Mucosa of stomach (tissue), 1 donor: ENCODE results near the gene MAMSTR.
"Not testable (repeated sequence)": the region's sequence is repeated elsewhere in the genome, so short reads cannot be mapped to it uniquely, and the experiment has no call there.

Experiments
- H3K27me3 ChIP-seq: one replicate; pipeline ENCODE4 v1.7.0; 2013; ENCODE audit warnings: mild to moderate bottlenecking, low read length; ENCODE audit not compliant: control insufficient read depth, insufficient read depth
- H3K36me3 ChIP-seq: one replicate; pipeline ENCODE4 v1.7.0; 2013; ENCODE audit warnings: low read length; ENCODE audit not compliant: control insufficient read depth, insufficient read depth
- H3K4me1 ChIP-seq: one replicate; pipeline ENCODE4 v1.7.0; 2013; ENCODE audit warnings: mild to moderate bottlenecking, low read length; ENCODE audit not compliant: control insufficient read depth, insufficient read depth
- H3K4me3 ChIP-seq: one replicate; pipeline ENCODE4 v1.7.0; 2013; ENCODE audit warnings: low read length
- H3K9ac ChIP-seq: one replicate; pipeline ENCODE4 v1.7.0; 2013; ENCODE audit warnings: mild to moderate bottlenecking, low read length, moderate library complexity
- H3K9me3 ChIP-seq: one replicate; pipeline ENCODE4 v1.7.0; 2013; ENCODE audit warnings: mild to moderate bottlenecking, low read length, moderate library complexity; ENCODE audit not compliant: control insufficient read depth
- donor health status: Pancreatic carcinoma.

MAMSTR gene

DNA sequence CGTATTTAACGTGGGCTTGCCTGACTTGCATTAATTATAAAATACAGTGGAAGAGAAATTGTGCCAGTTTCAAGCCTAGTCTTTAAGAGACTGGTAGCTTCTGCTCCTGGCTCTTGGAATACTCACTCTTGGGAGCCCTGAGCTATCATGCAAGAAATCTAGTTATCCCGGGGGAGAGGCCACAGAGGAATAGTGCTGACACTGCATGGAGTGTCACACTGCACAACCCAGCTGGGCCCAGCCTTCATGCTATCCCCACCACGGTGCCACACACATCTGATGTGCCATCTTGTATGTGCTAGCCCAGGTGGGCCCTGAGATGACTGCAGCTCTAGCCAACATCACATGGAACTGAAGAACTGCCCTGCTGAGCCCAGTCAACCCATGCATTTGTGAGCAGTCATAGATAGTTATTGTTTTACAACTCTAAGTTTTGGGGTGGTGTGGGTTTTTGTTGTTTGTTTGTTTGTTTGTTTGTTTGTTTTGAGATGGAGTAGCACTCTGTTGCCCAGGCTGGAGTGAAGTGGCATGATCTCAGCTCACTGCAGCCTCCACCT lies 8.3 kb downstream of the MAMSTR start:
- Histone ChIP-seq H3K9ac (no peak overlapping the region), H3K4me3 (no peak overlapping the region), H3K4me1 (peaks cover 31% of the 10 kb centered on the region), H3K36me3 (no peaks in the 10 kb centered on the region), H3K27me3 (no peaks in the 10 kb centered on the region), H3K9me3 (no peaks in the 10 kb centered on the region)

DNA sequence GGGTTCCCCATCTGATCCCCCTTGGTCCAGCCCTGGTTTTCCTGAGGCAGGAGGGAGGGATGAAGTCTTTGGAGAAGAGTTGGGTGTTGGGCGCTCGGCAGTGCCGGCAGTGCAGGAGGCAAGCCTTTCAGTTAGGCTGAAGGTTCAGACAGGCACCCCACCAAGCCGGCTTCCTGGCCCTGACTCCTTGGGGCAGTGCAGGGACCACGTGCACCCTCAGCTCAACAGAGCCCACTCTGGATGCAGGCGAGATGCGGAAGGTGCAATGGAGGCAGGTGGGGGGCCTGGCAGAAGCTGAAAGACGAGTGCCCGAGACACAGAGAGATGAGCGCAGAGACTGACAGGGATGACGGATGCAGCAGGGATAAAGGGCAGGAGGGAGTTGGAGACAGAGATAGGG lies 11.1 kb downstream of the MAMSTR start:
- Histone ChIP-seq H3K4me3 (no peak overlapping the region), H3K4me1 (peaks cover 7% of the 10 kb centered on the region), H3K9ac (no peak overlapping the region), H3K36me3 (peaks cover 5% of the 10 kb centered on the region), H3K9me3 (no peaks in the 10 kb centered on the region), H3K27me3 (no peaks in the 10 kb centered on the region)

DNA sequence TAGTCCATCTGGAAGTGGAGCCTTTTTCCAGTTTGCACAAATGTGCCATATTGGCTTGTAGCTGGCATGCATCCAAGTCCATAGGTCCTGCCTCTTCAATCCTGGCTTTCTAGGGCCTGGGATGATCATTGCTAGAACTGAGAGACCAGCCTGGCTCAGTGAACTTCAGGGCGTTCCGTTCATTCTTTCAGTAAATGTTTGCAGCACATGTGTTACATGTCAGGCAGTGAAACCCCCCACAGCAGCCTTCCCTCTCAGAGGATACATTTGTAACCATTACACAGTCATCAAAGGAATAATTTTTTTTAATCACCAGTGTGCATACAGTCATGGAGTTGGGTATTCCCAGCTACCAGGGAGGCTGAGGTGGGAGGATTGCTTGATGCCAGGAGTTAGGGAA lies 14.1 kb downstream of the MAMSTR start:
- Histone ChIP-seq H3K4me3 (no peak overlapping the region), H3K9ac (no peak overlapping the region), H3K4me1 (no peaks in the 10 kb centered on the region), H3K27me3 (no peaks in the 10 kb centered on the region), H3K36me3 (peaks cover 6% of the 10 kb centered on the region), H3K9me3 (no peaks in the 10 kb centered on the region)

DNA sequence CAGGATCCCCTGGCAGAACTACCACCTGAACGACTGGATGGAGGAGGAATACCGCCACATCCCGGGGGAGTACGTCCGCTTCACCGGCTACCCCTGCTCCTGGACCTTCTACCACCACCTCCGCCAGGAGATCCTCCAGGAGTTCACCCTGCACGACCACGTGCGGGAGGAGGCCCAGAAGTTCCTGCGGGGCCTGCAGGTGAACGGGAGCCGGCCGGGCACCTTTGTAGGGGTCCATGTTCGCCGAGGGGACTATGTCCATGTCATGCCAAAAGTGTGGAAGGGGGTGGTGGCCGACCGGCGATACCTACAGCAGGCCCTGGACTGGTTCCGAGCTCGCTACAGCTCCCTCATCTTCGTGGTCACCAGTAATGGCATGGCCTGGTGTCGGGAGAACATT lies 16.2 kb downstream of the MAMSTR start:
- H3K4me1 ChIP-seq = peaks cover 4% of the 10 kb centered on the region
- H3K36me3 ChIP-seq = peaks cover 6% of the 10 kb centered on the region

DNA sequence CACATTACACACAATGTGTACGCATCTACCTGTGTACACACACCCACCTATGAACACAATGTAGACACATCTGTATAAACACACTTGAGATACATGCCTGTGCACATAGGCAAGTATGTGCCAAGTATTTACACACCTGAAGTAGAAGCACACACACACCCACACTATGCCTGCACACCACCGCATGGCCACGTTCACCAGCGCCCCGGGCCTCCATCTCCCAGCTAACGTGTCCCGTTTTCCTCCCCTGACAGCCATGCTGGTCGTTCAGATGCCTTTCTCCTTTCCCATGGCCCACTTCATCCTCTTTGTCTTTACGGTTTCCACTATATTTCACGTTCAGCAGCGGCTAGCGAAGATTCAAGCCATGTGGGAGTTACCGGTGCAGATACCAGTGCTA lies 16.8 kb downstream of the MAMSTR start:
- Histone ChIP-seq H3K4me1 (peaks cover 7% of the 10 kb centered on the region), H3K9ac (no peak overlapping the region), H3K9me3 (no peaks in the 10 kb centered on the region), H3K4me3 (no peak overlapping the region), H3K27me3 (no peaks in the 10 kb centered on the region), H3K36me3 (peaks cover 6% of the 10 kb centered on the region)

More for the DNA sequence above, 16.2 kb downstream of the MAMSTR start:
- H3K27me3 ChIP-seq = no peaks in the 10 kb centered on the region
- H3K4me3 ChIP-seq = no peak overlapping the region
- H3K9ac ChIP-seq = no peak overlapping the region
- H3K9me3 ChIP-seq = no peaks in the 10 kb centered on the region

DNA sequence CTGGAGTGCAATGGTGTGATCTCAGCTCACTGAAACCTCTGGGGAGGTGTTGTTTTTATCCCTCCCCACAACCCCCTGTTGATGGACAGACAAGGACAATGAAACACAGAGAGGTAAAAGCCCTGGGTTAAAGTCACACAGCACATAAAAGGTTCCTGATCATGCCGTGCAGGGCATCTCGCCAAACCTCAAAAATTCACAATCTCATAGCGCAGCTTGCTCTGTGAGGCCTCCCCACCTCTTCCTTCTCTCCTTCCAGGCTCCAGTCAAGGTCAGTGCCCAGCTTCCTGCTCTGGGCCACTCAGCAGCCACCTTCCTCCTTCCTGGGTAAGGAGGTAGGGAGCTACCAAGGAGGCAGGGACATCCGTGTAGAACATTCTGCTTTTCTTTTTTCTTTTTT lies 21.5 kb downstream of the MAMSTR start:
- H3K36me3 ChIP-seq = no peaks in the 10 kb centered on the region
- no peak overlapping the region for H3K4me3 ChIP-seq
- H3K4me1 ChIP-seq = peaks cover 13% of the 10 kb centered on the region
- H3K27me3 ChIP-seq = no peaks in the 10 kb centered on the region
- no peaks in the 10 kb centered on the region for H3K9me3 ChIP-seq
- H3K9ac ChIP-seq = peak overlapping the region; percentile 100

DNA sequence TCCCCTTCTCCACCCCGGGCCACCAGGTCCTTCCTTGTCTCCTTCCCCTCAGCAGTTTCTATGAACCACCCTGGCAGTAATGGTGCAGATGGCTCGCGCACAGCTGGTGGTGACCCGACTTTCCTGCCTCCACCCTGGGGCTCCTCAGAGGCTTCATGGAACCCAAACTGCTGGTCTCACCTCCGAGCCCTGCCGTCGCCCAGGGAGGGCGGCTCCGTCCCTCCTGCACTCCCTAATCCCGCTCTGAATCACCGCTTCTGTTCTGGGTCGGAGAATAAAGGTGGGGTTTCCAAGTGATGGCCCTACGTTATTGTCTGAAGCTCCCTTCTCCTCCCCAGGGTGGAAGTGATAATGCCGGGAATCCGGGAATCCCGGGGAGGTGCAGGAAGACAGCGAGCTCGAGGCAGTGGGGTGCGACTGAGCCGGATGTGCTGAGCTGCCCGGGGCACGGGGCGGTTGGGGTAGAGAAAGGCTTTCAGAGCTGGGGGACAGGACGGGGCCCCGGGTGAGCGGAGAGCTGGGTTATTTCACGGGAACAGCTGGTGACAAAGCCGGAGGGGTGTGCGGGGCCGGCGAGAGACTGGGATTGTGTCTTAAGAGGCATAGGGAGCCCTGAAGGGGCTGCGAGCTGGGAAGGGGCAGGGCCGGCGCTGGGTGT lies 23.0 kb downstream of the MAMSTR start:
- no peaks in the 10 kb centered on the region for H3K9me3 ChIP-seq
- peak overlapping the region; percentile 100 for H3K9ac ChIP-seq
- H3K4me3 ChIP-seq = peak overlapping the region; percentile 97
- H3K27me3 ChIP-seq = no peaks in the 10 kb centered on the region
- no peaks in the 10 kb centered on the region for H3K36me3 ChIP-seq
- peaks cover 13% of the 10 kb centered on the region for H3K4me1 ChIP-seq

DNA sequence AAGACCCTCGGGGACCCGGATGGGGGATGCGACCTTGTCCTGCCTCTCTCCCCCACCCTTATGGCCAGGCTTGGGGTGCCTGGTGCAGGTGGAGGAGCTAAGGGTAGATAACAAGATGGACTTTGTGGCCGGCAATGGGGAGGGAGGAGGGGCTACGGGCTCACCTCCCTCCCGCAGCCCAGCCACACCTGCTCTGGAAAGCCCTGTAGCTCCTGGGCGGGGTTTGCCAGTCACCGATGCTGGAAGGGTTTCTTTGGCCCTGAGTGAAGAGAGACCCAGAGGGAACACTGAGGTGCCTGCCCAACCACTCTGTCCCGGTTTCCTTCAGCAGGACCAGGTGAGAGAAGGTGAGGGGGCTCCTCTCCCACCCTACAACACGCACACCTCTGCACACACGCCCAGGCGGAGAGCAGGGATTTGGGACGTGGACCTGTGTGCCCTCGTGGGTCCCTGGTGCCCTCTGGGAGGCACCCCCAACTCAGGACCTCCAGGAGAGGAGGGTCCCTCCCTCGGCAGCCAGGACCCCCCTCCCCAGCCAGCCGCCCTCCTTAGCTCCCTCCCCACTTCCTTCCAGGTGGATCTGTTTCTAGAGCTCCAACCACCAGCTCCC lies 23.7 kb downstream of the MAMSTR start, which contains the start of gene FUT2:
Gene FUT2, plus strand, starts transcription at position 229 of the 610 bp plus-strand sequence. CDS start 6,986 bp downstream, outside the sequence.
- Histone ChIP-seq H3K9me3 (no peaks in the 10 kb centered on the region), H3K27me3 (no peaks in the 10 kb centered on the region), H3K36me3 (no peaks in the 10 kb centered on the region), H3K4me1 (peaks cover 13% of the 10 kb centered on the region), H3K4me3 (peak within 1 kb of the TSS; percentile 97), H3K9ac (peak within 1 kb of the TSS; percentile 100)

DNA sequence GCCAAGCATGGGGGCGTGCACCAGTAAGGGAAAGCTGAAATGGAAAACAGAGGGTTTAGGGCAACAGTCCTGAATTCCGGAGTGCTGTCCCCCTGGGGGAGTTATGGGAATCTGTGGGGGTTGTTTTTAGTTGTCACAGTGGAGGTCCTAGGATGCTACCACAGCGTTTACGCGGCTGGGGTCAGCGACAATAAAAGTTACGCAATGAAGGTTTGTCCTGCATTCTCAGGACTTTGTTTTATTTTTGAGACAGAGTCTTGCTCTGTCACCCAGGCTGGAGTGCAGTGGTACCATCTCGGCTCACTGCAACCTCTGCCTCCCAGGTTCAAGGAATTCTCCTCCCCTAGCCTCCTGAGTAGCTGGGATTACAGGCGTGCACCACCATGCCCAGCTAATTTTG lies 25.9 kb downstream of the MAMSTR start:
- peaks cover 13% of the 10 kb centered on the region for H3K4me1 ChIP-seq
- not testable (repeated sequence) for H3K36me3 ChIP-seq, H3K9ac ChIP-seq, H3K4me3 ChIP-seq, H3K27me3 ChIP-seq, H3K9me3 ChIP-seq

DNA sequence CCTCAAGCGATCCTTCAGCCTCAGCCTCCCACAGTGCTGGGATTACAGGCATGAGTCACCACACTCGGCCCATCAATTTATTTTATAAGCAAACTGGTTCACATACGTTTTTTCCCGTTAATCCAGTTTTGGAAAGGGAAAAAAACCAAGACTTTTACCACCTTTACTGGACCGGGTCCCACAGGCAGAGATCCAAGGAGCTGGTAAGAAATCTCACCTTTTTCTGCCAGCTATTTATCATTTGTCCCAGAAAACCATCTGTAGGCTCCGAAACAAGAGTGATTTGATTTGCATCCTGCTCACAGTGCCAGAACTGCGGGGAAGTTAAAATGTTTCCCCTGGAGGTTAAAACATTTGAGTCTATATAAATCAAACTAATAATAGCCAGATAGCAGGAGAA lies 30.1 kb downstream of the MAMSTR start:
- H3K27me3 ChIP-seq = no peaks in the 10 kb centered on the region
- no peaks in the 10 kb centered on the region for H3K36me3 ChIP-seq
- H3K4me1 ChIP-seq = peaks cover 17% of the 10 kb centered on the region
- no peak overlapping the region for H3K9ac ChIP-seq
- H3K4me3 ChIP-seq = no peak overlapping the region
- H3K9me3 ChIP-seq = no peaks in the 10 kb centered on the region

DNA sequence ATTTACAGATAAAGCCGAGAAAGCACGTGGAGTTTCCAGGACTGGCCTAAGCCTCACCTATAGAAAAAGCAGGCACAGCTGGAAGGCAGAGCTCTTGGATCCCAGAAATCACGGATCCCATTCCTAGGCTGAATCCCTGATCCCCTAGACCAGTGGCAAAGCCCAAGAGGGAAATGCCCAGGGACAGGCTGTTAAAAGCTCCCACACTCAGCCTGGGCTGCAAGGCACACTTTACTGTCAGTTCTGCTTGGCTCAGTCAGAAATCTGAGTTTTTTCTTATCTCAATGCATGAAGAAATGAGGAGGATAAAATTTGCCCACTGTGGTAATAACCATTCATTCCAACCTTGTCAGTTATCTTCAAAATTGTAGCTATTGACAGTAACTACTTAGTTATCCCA lies 31.7 kb downstream of the MAMSTR start:
- no peaks in the 10 kb centered on the region for H3K9me3 ChIP-seq
- no peaks in the 10 kb centered on the region for H3K36me3 ChIP-seq
- no peak overlapping the region for H3K9ac ChIP-seq
- H3K4me3 ChIP-seq = no peak overlapping the region
- no peaks in the 10 kb centered on the region for H3K27me3 ChIP-seq
- peaks cover 28% of the 10 kb centered on the region for H3K4me1 ChIP-seq

DNA sequence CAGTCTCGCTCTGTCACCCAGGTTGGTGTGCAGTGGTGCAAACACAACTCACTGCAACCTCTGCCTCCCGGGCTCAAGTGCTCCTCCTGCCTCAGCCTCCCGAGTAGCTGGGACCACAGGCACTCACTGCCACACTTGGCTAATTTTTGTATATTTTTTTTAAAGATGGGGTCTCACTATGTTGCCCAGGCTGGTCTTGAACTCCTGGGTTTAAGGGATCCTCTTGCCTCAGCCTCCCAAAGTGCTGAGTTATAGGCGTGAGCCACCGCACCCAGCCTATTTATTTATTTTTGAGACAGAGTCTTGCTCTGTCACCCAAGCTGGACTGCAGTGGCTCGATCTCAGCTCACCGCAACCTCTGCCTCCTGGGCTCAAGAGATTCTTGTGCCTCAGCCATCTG lies 32.9 kb downstream of the MAMSTR start:
- not testable (repeated sequence) for H3K9me3 ChIP-seq, H3K27me3 ChIP-seq, H3K36me3 ChIP-seq, H3K4me3 ChIP-seq, H3K9ac ChIP-seq
- peaks cover 32% of the 10 kb centered on the region for H3K4me1 ChIP-seq
